ENCODE data around the gene ITPRIP.

The ITPRIP gene

DNA sequence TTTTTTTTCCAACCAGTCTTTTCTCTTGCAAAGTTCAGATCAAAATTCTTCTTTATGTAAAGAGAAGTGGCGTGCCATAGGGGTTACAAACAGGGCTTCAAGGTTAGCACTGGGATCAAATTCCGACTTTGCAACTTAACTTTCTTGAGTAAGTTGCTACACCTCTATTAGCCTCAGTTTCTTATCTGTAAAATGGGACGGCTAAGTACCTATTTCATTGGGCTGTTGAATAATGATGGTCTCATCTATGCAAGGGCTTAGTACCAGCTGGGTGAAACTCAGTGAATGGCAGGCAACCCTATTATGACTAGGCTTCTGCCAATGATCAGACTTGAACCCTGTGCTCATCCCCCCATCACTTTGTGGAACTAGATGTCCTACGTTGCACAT, 33.9 kb downstream of the ITPRIP start:
- no peaks in the 10 kb centered on the region for H3K27me3 ChIP-seq
- peaks cover under 1 to 34% (median 16%) of the 10 kb centered on the region in 11 experiments; a peak in 16 of 22 replicates for H4K20me1 ChIP-seq
- H3K36me3 ChIP-seq, result peaks cover 0 to 11% (median 2%) of the 10 kb centered on the region in 11 experiments; a peak in 10 of 22 replicates
- no peak overlapping the region for H3K9ac ChIP-seq
- peaks cover 6 to 19% (median 8%) of the 10 kb centered on the region in 11 experiments; a peak in 13 of 22 replicates for H3K9me3 ChIP-seq (replicated peaks in 1 of 11)
- no peak for TF ChIP-seq Cebpa-rat (IDR thresholded peaks at IDR 0.05)
- H3K4me2 ChIP-seq, result no peak overlapping the region
- no peak overlapping the region for H3K4me3 ChIP-seq
- H3K4me1 ChIP-seq, result peaks cover 10 to 36% (median 20%) of the 10 kb centered on the region in 10 experiments; a peak in 19 of 20 replicates
- no peak overlapping the region for H3K27ac ChIP-seq

DNA sequence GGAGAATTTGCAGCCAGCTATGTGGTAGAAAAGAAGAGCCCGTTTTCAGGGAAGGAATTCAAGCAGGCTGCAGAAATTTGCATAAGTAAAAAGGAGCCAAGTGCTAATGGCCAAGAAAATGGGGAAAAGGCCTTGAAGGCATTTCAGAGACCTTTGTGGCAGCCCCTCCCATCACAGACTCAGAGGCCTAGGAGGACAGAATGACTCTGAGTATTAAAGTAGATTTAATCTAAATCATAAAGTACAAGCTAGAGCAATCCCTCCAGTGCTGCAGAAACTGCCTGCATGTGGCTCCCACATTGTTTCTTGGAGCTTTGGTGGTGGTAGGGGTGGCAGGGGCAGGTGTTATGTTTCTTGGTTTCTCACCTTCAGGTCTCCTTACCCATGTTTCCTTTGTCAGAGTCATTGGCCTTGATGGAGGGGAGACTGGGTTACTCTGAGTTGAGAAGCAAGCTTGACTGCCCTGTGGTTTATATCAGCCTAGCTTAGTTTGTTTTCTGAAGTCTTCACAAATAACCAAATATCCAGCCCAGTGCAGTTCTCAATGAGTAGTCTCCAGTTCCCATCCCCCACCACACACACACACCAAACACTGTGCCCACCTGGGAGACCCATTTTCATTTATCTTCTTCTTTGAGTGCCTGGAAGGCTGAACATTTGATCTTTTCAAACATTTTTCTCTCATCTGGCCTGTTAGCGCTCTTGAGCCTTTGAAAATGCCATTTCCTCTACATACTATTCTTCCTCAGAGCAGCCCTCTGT, 34.5 kb downstream of the ITPRIP start:
- Histone ChIP-seq H3K27me3 (no peaks in the 10 kb centered on the region), H3K27ac (no peak overlapping the region), H3K4me3 (no peak overlapping the region), H3K9me3 (replicated peaks in 1 of 11) (peaks cover 6 to 19% (median 8%) of the 10 kb centered on the region in 11 experiments; a peak in 13 of 22 replicates), H3K4me2 (0 out of 22 replicates have a peak overlapping the region, but pooled peaks of 2 of the 11 experiments have one; percentile 23 to 34), H3K4me1 (peaks cover 8 to 39% (median 18%) of the 10 kb centered on the region in 10 experiments; a peak in 19 of 20 replicates), H4K20me1 (peaks cover 0 to 31% (median 11%) of the 10 kb centered on the region in 11 experiments; a peak in 13 of 22 replicates), H3K9ac (no peak overlapping the region), H3K36me3 (peaks cover 0 to 8% (median 0%) of the 10 kb centered on the region in 11 experiments; a peak in 4 of 22 replicates)
- TF ChIP-seq Cebpa-rat (IDR thresholded peaks at IDR 0.05), result no peak

DNA sequence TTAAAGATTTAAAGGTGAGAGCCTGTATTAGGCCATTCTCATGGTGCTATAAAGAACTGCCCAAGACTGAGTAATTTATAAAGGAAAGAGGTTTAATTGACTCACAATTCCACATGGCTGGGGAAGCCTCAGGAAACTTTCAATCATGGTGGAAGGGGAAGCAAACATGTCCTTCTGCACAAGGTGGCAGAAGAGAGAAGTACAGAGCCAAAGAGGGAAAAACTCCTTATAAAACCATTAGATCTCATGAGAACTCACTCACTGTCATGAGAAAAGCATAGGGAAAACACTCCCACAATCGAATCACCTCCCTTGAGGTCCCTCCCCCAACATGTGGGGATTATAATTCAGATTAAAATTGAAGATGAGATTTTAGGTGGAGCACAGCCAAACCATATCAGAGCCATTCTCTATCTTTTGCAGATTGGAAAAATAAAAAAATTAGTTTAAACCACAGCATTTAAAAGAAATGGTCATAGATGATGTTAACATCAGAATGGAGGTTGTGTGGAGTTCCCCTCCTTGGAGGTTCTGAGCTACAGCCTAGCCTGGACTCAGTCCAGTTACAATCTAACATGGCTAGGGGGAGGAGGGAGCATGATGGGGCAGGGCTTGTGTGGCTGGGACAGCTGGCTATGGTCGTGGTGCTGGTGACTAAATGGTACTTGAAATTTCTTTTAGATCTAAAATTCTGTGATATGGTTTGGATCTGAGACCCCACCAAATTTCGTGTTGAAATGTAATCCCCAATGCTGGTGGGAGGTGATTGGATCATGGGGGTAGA, 36.2 kb downstream of the ITPRIP start:
- no peaks in the 10 kb centered on the region for H3K27me3 ChIP-seq
- H3K9ac ChIP-seq, result no peak overlapping the region
- H3K9me3 ChIP-seq (replicated peaks in 1 of 11), result peaks cover 6 to 19% (median 8%) of the 10 kb centered on the region in 11 experiments; a peak in 13 of 22 replicates
- H3K36me3 ChIP-seq, result no peaks in the 10 kb centered on the region
- H3K4me3 ChIP-seq, result no peak overlapping the region
- peaks cover 0 to 15% (median 2%) of the 10 kb centered on the region in 11 experiments; a peak in 7 of 22 replicates for H4K20me1 ChIP-seq
- TF ChIP-seq Cebpa-rat (IDR thresholded peaks at IDR 0.05), result no peak
- H3K27ac ChIP-seq, result no peak overlapping the region
- peaks cover 0 to 31% (median 11%) of the 10 kb centered on the region in 10 experiments; a peak in 15 of 20 replicates for H3K4me1 ChIP-seq
- H3K4me2 ChIP-seq, result no peak overlapping the region

GRCh38 chr10:104300736-104301292, 37.5 kb downstream of the ITPRIP start:
- Histone ChIP-seq H3K9me3 (replicated peaks in 1 of 11) (peaks cover 6 to 19% (median 8%) of the 10 kb centered on the region in 11 experiments; a peak in 13 of 22 replicates), H3K27me3 (no peaks in the 10 kb centered on the region), H3K9ac (no peak overlapping the region), H4K20me1 (0 out of 22 replicates have a peak, but pooled peaks cover 0 to 2% (median 0%) of the 10 kb centered on the region in 11 experiments), H3K4me2 (no peak overlapping the region; a peak in 1 of 22 replicates), H3K36me3 (no peaks in the 10 kb centered on the region), H3K4me3 (no peak overlapping the region), H3K4me1 (peaks cover 0 to 19% (median 9%) of the 10 kb centered on the region in 10 experiments; a peak in 15 of 20 replicates), H3K27ac (no peak overlapping the region)
- TF ChIP-seq Cebpa-rat (IDR thresholded peaks at IDR 0.05), result no peak

DNA sequence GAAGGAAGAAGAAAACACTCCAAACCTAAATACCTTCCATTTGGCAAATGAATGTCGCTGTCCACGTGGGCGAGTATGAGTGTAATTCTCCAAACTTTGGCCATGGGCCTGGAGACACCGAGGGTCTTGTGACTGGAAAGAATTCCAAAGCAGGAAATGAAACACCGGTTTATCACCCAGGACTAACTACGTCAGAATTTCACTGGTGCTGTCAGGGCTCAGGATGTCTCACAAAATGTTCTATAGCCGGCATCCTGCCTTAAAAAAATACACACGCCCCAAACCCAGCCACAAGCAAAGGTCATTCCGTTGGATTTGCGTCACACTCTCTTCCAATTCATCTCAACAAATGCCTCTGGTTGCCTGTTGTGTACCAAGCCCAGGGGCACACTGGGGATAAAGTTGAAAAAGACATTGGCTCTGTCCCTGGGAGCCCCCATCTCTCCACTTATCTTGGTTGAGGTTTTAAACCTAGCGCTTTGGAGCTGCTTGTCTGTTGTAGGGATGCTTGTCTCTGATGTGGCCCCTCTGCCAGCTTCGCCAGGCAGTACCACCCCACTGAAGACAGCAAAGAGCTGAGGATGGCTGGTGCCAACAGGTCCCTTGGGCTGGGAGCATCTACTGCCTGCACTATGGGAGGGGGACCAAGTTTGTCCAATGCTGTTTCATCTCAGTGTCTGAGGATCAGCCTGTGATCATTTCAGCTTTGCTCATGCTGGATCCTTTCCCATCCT, 38.1 kb downstream of the ITPRIP start:
- Histone ChIP-seq H3K36me3 (no peaks in the 10 kb centered on the region), H3K9ac (no peak overlapping the region), H3K9me3 (replicated peaks in 1 of 11) (peaks cover 6 to 19% (median 8%) of the 10 kb centered on the region in 11 experiments; a peak in 13 of 22 replicates), H3K27me3 (no peaks in the 10 kb centered on the region), H3K4me3 (no peak overlapping the region), H3K4me1 (peaks cover 0 to 17% (median 4%) of the 10 kb centered on the region in 10 experiments; a peak in 11 of 20 replicates), H3K27ac (no peak overlapping the region), H3K4me2 (no peak overlapping the region), H4K20me1 (no peaks in the 10 kb centered on the region)
- TF ChIP-seq Cebpa-rat (IDR thresholded peaks at IDR 0.05), result no peak

DNA sequence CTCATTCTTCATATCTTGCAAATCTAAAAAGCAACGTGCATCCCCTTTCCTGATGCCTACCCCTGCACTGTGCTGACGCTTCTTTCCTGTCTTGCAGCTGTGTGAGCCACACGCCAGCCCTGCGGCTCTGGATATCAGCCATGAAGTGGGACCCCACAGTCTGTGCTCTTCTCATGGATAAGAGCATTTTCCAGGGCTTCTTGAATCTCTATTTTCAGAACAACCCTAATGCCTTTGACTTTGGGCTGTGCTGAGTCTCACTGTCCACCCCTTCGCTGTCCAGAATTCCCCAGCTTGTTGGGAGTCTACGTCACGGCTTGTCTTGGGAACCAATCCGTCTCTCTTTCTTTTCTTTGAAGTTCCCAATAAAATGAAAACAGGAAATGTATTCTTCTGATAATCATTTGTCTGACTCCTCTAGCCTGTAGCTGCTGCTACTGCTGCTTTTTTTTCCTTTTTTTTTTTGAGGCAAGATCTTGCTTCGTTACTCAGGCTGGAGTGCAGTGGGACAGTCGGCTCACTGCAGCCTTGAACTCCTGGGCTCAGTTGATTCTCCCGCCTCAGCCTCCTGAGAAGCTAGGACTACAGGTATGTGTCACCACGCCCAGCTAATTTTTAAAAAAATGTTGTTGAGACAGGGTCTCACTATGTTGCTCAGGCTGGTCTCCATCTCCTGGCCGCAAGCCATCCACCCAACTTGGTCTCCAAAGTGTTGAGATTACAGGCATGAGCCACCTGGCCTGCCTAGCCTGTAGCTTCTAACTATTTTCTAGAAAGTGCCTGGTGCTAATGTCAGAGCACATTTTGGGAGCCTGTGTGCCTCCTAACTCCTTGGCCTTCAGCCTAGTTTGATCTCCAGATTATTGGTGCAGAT, 39.0 kb downstream of the ITPRIP start:
- Histone ChIP-seq H3K27ac (no peak overlapping the region), H3K4me2 (peak overlapping the region in 1 of 11 experiments; percentile 5; a peak in 1 of 22 replicates), H3K4me3 (no peak overlapping the region), H4K20me1 (no peaks in the 10 kb centered on the region), H3K27me3 (no peaks in the 10 kb centered on the region), H3K9ac (no peak overlapping the region), H3K4me1 (peaks cover 0 to 17% (median 4%) of the 10 kb centered on the region in 10 experiments; a peak in 12 of 20 replicates), H3K36me3 (no peaks in the 10 kb centered on the region), H3K9me3 (replicated peaks in 1 of 11) (peaks cover 6 to 19% (median 8%) of the 10 kb centered on the region in 11 experiments; a peak in 13 of 22 replicates)
- no peak for TF ChIP-seq Cebpa-rat (IDR thresholded peaks at IDR 0.05)

GRCh38 chr10:104297697-104298660, 40.3 kb downstream of the ITPRIP start:
- Histone ChIP-seq H3K4me2 (no peak overlapping the region), H3K27me3 (no peaks in the 10 kb centered on the region), H3K4me1 (peaks cover 0 to 22% (median 12%) of the 10 kb centered on the region in 10 experiments; a peak in 17 of 20 replicates), H3K9me3 (replicated peaks in 1 of 11) (peaks cover 0 to 13% (median 0%) of the 10 kb centered on the region in 11 experiments; a peak in 5 of 22 replicates), H3K4me3 (no peak overlapping the region), H3K27ac (no peak overlapping the region), H3K36me3 (no peaks in the 10 kb centered on the region), H4K20me1 (no peaks in the 10 kb centered on the region), H3K9ac (no peak overlapping the region)
- TF ChIP-seq Cebpa-rat (IDR thresholded peaks at IDR 0.05), result no peak
